Small intestine (tissue), 7 donors: ENCODE results near the gene STRA8. TPM values are rescaled to one million over a fixed set of nuclear protein-coding genes. Genes with fewer than 3 reads are reported as not detected.

Experiments
- DNase-seq, 2 donors: peaks; one replicate each; pipeline versions ENCODE4 v3.0.0 to v3.0.0-alpha.2; 2013
- FAIRE-seq: peaks from 2 replicates; lab custom pipeline; 2012; peaks lifted over from hg19 to GRCh38; lab: Jason Lieb, UNC
- H3K27ac ChIP-seq, 3 donors: one replicate each; pipeline ENCODE4 v1.5.1; 2013; ENCODE audit warnings: low read length in 2 of 3, mild to moderate bottlenecking in 2 of 3, control low read depth in 1 of 3, inconsistent platforms in 1 of 3, low read depth in 1 of 3, moderate library complexity in 1 of 3
- H3K27me3 ChIP-seq, 3 donors: one replicate each; pipeline ENCODE4 v1.6.1; 2013; ENCODE audit warnings: low read length in 3 of 3, inconsistent platforms in 1 of 3; ENCODE audit not compliant: control insufficient read depth in 3 of 3, insufficient read depth in 3 of 3
- H3K36me3 ChIP-seq, 3 donors: one replicate each; pipeline ENCODE4 v1.6.1; 2013; ENCODE audit warnings: low read length in 3 of 3, inconsistent platforms in 1 of 3, low read depth in 1 of 3, mild to moderate bottlenecking in 1 of 3, moderate library complexity in 1 of 3; ENCODE audit not compliant: control insufficient read depth in 3 of 3, insufficient read depth in 2 of 3
- H3K4me1 ChIP-seq, 3 donors: one replicate each; pipeline ENCODE4 v1.6.1; 2013; ENCODE audit warnings: low read length in 2 of 3, inconsistent platforms in 1 of 3, low read depth in 1 of 3, mild to moderate bottlenecking in 1 of 3, moderate library complexity in 1 of 3; ENCODE audit not compliant: control insufficient read depth in 3 of 3, insufficient read depth in 2 of 3
- H3K4me3 ChIP-seq, 3 donors: one replicate each; pipeline ENCODE4 v1.5.1; 2013; ENCODE audit warnings: low read length in 3 of 3, control low read depth in 1 of 3, inconsistent platforms in 1 of 3, low read depth in 1 of 3, mild to moderate bottlenecking in 1 of 3, moderate library complexity in 1 of 3
- H3K9me3 ChIP-seq, 2 donors: one replicate each; pipeline ENCODE4 v1.6.1; 2013; ENCODE audit warnings: low read depth in 1 of 2, low read length in 1 of 2; ENCODE audit not compliant: control insufficient read depth in 2 of 2, insufficient read depth in 1 of 2
- WGBS, 3 donors: extraction: QIAGEN DNeasy Blood & Tissue Kit; methylation state at CpG; one replicate each; pipeline ENCODE4 v1.1.7; 2013; 5-methylcytosine and 5-hydroxymethylcytosine counted together
- polyA plus RNA-seq, 4 donors: library from polyadenylated mRNA; stranded (reverse) in 3 of 4; unstranded in 1 of 4; fragments of 200-250 nt in 3 of 4; fragments of 120-200 nt in 1 of 4; gene quantifications; one replicate each; pipeline versions ENCODE4 v1.2.1 to v1.2.3, GENCODE V29; 2013
- donor health status: healthy with polysubstance abuse.
- donor health status: control.
- donor health status: control.
- donor health status: Bipolar disorder and iron deficiency.
- donor health status: healthy.

The STRA8 gene
- polyA plus RNA-seq, 4 donors, result not detected

- WGBS, 3 donors, result 90 to 95% (median 94%) methylated on average over 4 of the region's 4 CpGs
- FAIRE-seq (no peak), DNase-seq (no peak)
- Histone ChIP-seq H3K27me3 (no peaks in the 10 kb centered on the region), H3K4me3 (no peak overlapping the region), H3K9me3 (no peaks in the 10 kb centered on the region), H3K36me3 (peaks cover 12 to 45% (median 14%) of the 10 kb centered on the region in 3 donors), H3K27ac (no peak overlapping the region), H3K4me1 (no peaks in the 10 kb centered on the region)
Observed at GRCh38 chr7:135189961-135190360, 43.7 kb upstream of the STRA8 start.

GRCh38 chr7:135190703-135191102, 42.9 kb upstream of the STRA8 start:
- Histone ChIP-seq H3K9me3 (no peaks in the 10 kb centered on the region), H3K27ac (no peak overlapping the region), H3K27me3 (no peaks in the 10 kb centered on the region), H3K36me3 (peaks cover 12 to 41% (median 12%) of the 10 kb centered on the region in 3 donors), H3K4me3 (no peak overlapping the region), H3K4me1 (no peaks in the 10 kb centered on the region)
- FAIRE-seq (no peak), DNase-seq (no peak)

- no peak overlapping the region for H3K4me3 ChIP-seq
- 89 to 95% (median 94%) methylated on average over 11 of the region's 11 CpGs for WGBS, 3 donors
- no peak overlapping the region for H3K27ac ChIP-seq
- no peak for DNase-seq
- FAIRE-seq, result no peak
- H3K4me1 ChIP-seq, result no peaks in the 10 kb centered on the region
- no peaks in the 10 kb centered on the region for H3K27me3 ChIP-seq
- no peaks in the 10 kb centered on the region for H3K9me3 ChIP-seq
- peaks cover 5 to 49% (median 16%) of the 10 kb centered on the region in 3 donors for H3K36me3 ChIP-seq
Observed at GRCh38 chr7:135192914-135193536, 40.6 kb upstream of the STRA8 start.

GRCh38 chr7:135193615-135194081, 40.0 kb upstream of the STRA8 start:
- Histone ChIP-seq H3K36me3 (peaks cover 3 to 45% (median 16%) of the 10 kb centered on the region in 3 donors), H3K27ac (no peak overlapping the region), H3K4me3 (no peak overlapping the region), H3K27me3 (no peaks in the 10 kb centered on the region), H3K4me1 (no peaks in the 10 kb centered on the region), H3K9me3 (no peaks in the 10 kb centered on the region)
- FAIRE-seq (no peak), DNase-seq (no peak)
- WGBS, 3 donors, result 93 to 95% (median 93%) methylated on average over 10 of the region's 10 CpGs

GRCh38 chr7:135194494-135195095, 39.0 kb upstream of the STRA8 start:
- Histone ChIP-seq H3K9me3 (no peaks in the 10 kb centered on the region), H3K4me3 (no peak overlapping the region), H3K27ac (no peak overlapping the region), H3K36me3 (peaks cover 2 to 48% (median 10%) of the 10 kb centered on the region in 3 donors), H3K4me1 (no peaks in the 10 kb centered on the region), H3K27me3 (no peaks in the 10 kb centered on the region)
- DNase-seq, result no peak
- no peak for FAIRE-seq
- WGBS, 3 donors, result 87 to 94% (median 92%) methylated on average over 12 of the region's 12 CpGs

- no peak for FAIRE-seq
- Histone ChIP-seq H3K27me3 (no peaks in the 10 kb centered on the region), H3K27ac (no peak overlapping the region), H3K9me3 (no peaks in the 10 kb centered on the region), H3K36me3 (peaks cover 2 to 48% (median 10%) of the 10 kb centered on the region in 3 donors), H3K4me1 (no peaks in the 10 kb centered on the region), H3K4me3 (no peak overlapping the region)
- no peak for DNase-seq
- WGBS, 3 donors, result 88 to 96% (median 94%) methylated on average over 4 of the region's 4 CpGs
Observed at GRCh38 chr7:135195156-135195555, 38.5 kb upstream of the STRA8 start.

GRCh38 chr7:135195968-135196629, 37.5 kb upstream of the STRA8 start:
- Histone ChIP-seq H3K27me3 (no peaks in the 10 kb centered on the region), H3K9me3 (no peaks in the 10 kb centered on the region), H3K27ac (no peak overlapping the region), H3K4me1 (no peaks in the 10 kb centered on the region), H3K4me3 (no peak overlapping the region), H3K36me3 (peaks cover 2 to 48% (median 10%) of the 10 kb centered on the region in 3 donors)
- DNase-seq, result no peak
- FAIRE-seq, result no peak
- WGBS, 3 donors, result 90 to 96% (median 90%) methylated on average over 14 of the region's 14 CpGs

GRCh38 chr7:135197343-135197742, 36.3 kb upstream of the STRA8 start:
- no peak overlapping the region for H3K27ac ChIP-seq
- H3K9me3 ChIP-seq, result no peaks in the 10 kb centered on the region
- 86 to 97% (median 94%) methylated on average over 2 of the region's 2 CpGs for WGBS, 3 donors
- FAIRE-seq (no peak), DNase-seq (no peak)
- H3K4me3 ChIP-seq, result no peak overlapping the region
- no peaks in the 10 kb centered on the region for H3K27me3 ChIP-seq
- H3K36me3 ChIP-seq, result peaks cover 2 to 46% (median 10%) of the 10 kb centered on the region in 3 donors
- H3K4me1 ChIP-seq, result no peaks in the 10 kb centered on the region
